ENCODE results near the gene USP50. TPM values are rescaled to one million over a fixed set of nuclear protein-coding genes. Genes with fewer than 3 reads are reported as not detected.

The USP50 gene
- total RNA-seq, 1 experiment from 2014 or later = not detected

DNA sequence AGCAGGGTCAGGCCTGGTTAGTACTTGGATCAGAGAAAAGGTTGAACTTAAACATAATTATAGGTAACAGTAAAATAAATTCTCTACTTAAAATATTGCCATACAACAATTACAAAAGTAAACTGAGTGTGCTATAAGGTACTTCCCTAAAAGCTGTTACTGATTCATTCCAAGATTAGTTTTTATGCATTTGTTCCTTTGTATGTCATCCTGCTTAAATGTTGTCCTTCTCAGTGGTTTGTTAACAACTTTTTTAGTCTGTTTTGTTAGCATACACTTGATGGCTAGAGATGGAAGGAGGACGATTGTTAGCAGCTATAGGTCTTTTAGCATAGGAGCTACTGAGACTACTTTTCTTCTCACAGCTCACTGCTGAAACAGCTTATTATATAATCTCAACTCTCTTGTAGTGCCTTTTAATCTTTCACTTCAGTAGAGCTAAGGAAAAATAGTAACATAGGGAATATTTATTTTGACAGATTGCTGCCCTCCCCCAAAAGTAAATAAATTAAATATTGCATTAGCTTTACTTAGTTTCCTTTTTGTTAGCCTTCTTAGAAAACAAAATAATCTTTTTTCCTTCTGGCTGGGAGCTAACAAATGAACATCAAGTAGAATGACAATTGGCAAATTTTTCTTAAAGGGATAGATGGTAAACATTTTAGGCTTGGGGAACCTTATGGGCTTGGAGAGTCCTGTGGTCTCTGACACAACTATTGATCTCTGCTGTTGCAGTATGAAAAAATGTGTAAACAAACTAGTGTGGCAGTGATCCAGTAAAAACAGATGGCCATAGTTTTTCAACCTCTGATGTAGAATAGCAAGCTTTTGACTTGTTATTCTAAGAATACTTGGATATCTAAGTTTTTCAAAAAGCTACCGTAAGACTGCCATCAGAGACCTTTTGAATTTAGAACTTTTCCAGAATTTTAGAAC is 82.8 kb downstream of the USP50 start:
- H2AK5ac ChIP-seq (ENCODE audit: insufficient read length, low read length) = no peak overlapping the region
- H3K4ac ChIP-seq (ENCODE audit: low read depth, low read length) = no peak overlapping the region
- no peak overlapping the region for H3K56ac ChIP-seq (ENCODE audit: insufficient read length, low read depth, low read length)
- no peak for DNase-seq
- no peak overlapping the region for H3K9ac ChIP-seq (ENCODE audit: extremely low read depth, insufficient read length, low read length)
- no peak overlapping the region for H3K4me2 ChIP-seq (ENCODE audit: insufficient read depth, insufficient read length, low read length)
- H2BK20ac ChIP-seq (ENCODE audit: low read depth, low read length, poor library complexity, severe bottlenecking) = no peak overlapping the region
- peak overlapping the region in 1 of 3 experiments; percentile 78; a peak in 2 of 7 replicates for H3K27ac Mint-ChIP-seq
- no peak overlapping the region for H2BK15ac ChIP-seq (ENCODE audit: low read depth, low read length)
- no peak overlapping the region for H4K8ac ChIP-seq (replicated peaks; ENCODE audit: insufficient read length, low read depth, low read length)
- no peak overlapping the region for H3K4me3 Mint-ChIP-seq
- H3K27ac ChIP-seq (ENCODE audit: insufficient read length, low read depth, low read length) = no peak overlapping the region
- no peak overlapping the region for H2BK12ac ChIP-seq (ENCODE audit: insufficient read length, low read depth, low read length)
- no peaks in the 10 kb centered on the region for H4K20me1 ChIP-seq (ENCODE audit: control insufficient read depth, insufficient read depth, insufficient read length)
- no peak overlapping the region for H2BK5ac ChIP-seq (ENCODE audit: insufficient read length, low read length)
- no peaks in the 10 kb centered on the region for H3K79me1 ChIP-seq (ENCODE audit: insufficient read depth, low read depth, low read length, poor library complexity, severe bottlenecking)
- H3K14ac ChIP-seq (ENCODE audit: insufficient read depth, low read length) = no peak overlapping the region
- no peak overlapping the region for H3K18ac ChIP-seq (ENCODE audit: insufficient read length, low read depth, low read length)
- TF ChIP-seq, protein P1, sequence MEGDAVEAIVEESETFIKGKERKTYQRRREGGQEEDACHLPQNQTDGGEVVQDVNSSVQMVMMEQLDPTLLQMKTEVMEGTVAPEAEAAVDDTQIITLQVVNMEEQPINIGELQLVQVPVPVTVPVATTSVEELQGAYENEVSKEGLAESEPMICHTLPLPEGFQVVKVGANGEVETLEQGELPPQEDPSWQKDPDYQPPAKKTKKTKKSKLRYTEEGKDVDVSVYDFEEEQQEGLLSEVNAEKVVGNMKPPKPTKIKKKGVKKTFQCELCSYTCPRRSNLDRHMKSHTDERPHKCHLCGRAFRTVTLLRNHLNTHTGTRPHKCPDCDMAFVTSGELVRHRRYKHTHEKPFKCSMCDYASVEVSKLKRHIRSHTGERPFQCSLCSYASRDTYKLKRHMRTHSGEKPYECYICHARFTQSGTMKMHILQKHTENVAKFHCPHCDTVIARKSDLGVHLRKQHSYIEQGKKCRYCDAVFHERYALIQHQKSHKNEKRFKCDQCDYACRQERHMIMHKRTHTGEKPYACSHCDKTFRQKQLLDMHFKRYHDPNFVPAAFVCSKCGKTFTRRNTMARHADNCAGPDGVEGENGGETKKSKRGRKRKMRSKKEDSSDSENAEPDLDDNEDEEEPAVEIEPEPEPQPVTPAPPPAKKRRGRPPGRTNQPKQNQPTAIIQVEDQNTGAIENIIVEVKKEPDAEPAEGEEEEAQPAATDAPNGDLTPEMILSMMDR (conservative IDR thresholded peaks at IDR 0.05) = no peak
- no peaks in the 10 kb centered on the region for H3K9me3 Mint-ChIP-seq
- H3K4me1 Mint-ChIP-seq = peaks cover 26 to 27% of the 10 kb centered on the region in 2 experiments
- no peak overlapping the region for H3K23ac ChIP-seq (ENCODE audit: insufficient read length, low read depth, low read length)
- H3K79me2 ChIP-seq (ENCODE audit: insufficient read depth, low read length) = no peaks in the 10 kb centered on the region
- H3K9me3 ChIP-seq (ENCODE audit: control insufficient read depth, low read depth, low read length) = no peaks in the 10 kb centered on the region
- no peak overlapping the region for H4K91ac ChIP-seq (ENCODE audit: insufficient read length, low read depth, low read length)
- H3K4me1 ChIP-seq (ENCODE audit: insufficient read depth, low read length) = peaks cover 6% of the 10 kb centered on the region; the same call in 1 of the 2 replicates
- no peak overlapping the region for H2BK120ac ChIP-seq (ENCODE audit: low read depth, low read length, poor library complexity, severe bottlenecking)
- no peak overlapping the region for H3T11ph ChIP-seq (ENCODE audit: low read length)
- H3K36me3 Mint-ChIP-seq (ENCODE audit: insufficient read depth in 1 of 3, low read depth in 3 of 3) = peaks cover 9 to 41% (median 13%) of the 10 kb centered on the region in 3 experiments; a peak in 6 of 7 replicates
- H4K5ac ChIP-seq (ENCODE audit: insufficient read length, low read depth, low read length) = no peak overlapping the region
- H2AFZ ChIP-seq (ENCODE audit: low read length) = no peak overlapping the region
- no CpG with 5 or more reads among the region's 2 CpGs for WGBS (ENCODE audit: extremely low coverage, insufficient read length, low lambda C conversion rate)
- H3K27me3 ChIP-seq (ENCODE audit: insufficient read depth, low read length) = no peaks in the 10 kb centered on the region
- H3K23me2 ChIP-seq (ENCODE audit: insufficient read length, low read depth, low read length, poor library complexity, severe bottlenecking) = no peaks in the 10 kb centered on the region
- H3K27me3 Mint-ChIP-seq (ENCODE audit: low read depth) = no peaks in the 10 kb centered on the region

All from H9 (cell line).